A549 (cell line): ENCODE measurements around the gene TAAR8. TPM values are rescaled to one million over a fixed set of nuclear protein-coding genes. Genes with fewer than 3 reads are reported as not detected.

Experiments used
- ATAC-seq, 2 experiments: fragments of 200-7000 bp in 1 of 2; fragments of >200 bp in 1 of 2; cut with Nextera tagmentation in 1 of 2; cut with Tn5 transposase in 1 of 2; 3 replicates each; pipeline versions ENCODE4 v1.8.0 to v1.9.1; 2018 to 2020; ENCODE audit warnings: mild to moderate bottlenecking in 1 of 2, moderate library complexity in 1 of 2
- CTCF ChIA-PET: fragments of 300-600 bp; sonication (Branson Sonifier 250); formaldehyde crosslinking; extraction: SDS; loops from one replicate; lab custom pipeline; 2021; ENCODE audit warnings: antibody characterized with exemption, inconsistent platforms; lab: Yijun Ruan, JAX
- POLR2A ChIA-PET: fragments of 350-600 bp; formaldehyde crosslinking; extraction: SDS; loops from one replicate; lab custom pipeline; 2021; ENCODE audit warnings: antibody characterized with exemption, inconsistent platforms; lab: Yijun Ruan, JAX
- DNase-seq, 2 experiments: peaks; one replicate each; pipeline versions ENCODE4 v3.0.0 to v3.0.0-alpha.2; 2011 to 2016; ENCODE audit warnings: low read depth in 1 of 2, low spot score in 1 of 2
- FAIRE-seq: peaks from 2 replicates; lab custom pipeline; 2011; peaks lifted over from hg19 to GRCh38; lab: Jason Lieb, UNC
- H3K27ac ChIP-seq, 2 experiments: fragments of >200 bp; sonication (Bioruptor Twin); formaldehyde crosslinking; 3 replicates each; pipeline ENCODE4 v1.5.1; 2016 to 2017
- H3K4me1 ChIP-seq: fragments of >200 bp; sonication (Bioruptor Twin); formaldehyde crosslinking; 3 replicates; pipeline ENCODE4 v1.6.1; 2016
- H3K4me2 ChIP-seq: fragments of >200 bp; sonication (Bioruptor Twin); formaldehyde crosslinking; 3 replicates; pipeline ENCODE4 v1.6.1; 2016
- H3K4me3 ChIP-seq: fragments of >200 bp; sonication (Bioruptor Twin); formaldehyde crosslinking; 3 replicates; pipeline ENCODE4 v1.5.1; 2016
- H3K9me3 ChIP-seq: fragments of >200 bp; sonication (Bioruptor Twin); formaldehyde crosslinking; 3 replicates; pipeline ENCODE4 v1.6.1; 2016
- BHLHE40 ChIP-seq: IDR thresholded peaks from 2 replicates; pipeline ENCODE4 v1.6.1; 2012; ENCODE audit warnings: low read depth, low read length, inconsistent platforms
- CBX2 ChIP-seq: fragments of 200-600 bp; sonication (generic); IDR thresholded peaks from 2 replicates; pipeline ENCODE4 v1.6.1; 2016; ENCODE audit warnings: low read depth, mild to moderate bottlenecking, borderline replicate concordance
- CEBPB ChIP-seq, 2 experiments: fragments of >200 bp in 1 of 2; sonication (Bioruptor Twin) in 1 of 2; formaldehyde crosslinking in 1 of 2; IDR thresholded peaks; 2 replicates each; pipeline ENCODE4 v1.6.1; 2012 to 2016
- CHD2 ChIP-seq: fragments of 150-350 bp; IDR thresholded peaks from 2 replicates; pipeline ENCODE4 v1.6.1; 2014; ENCODE audit warnings: low read length; ENCODE audit not compliant: partially characterized antibody
- EHMT2 ChIP-seq: fragments of 200-600 bp; sonication (generic); IDR thresholded peaks from 2 replicates; pipeline ENCODE4 v1.6.1; 2016; ENCODE audit warnings: antibody characterized with exemption, low read depth, mild to moderate bottlenecking, moderate library complexity
- GATA3 ChIP-seq: IDR thresholded peaks from 2 replicates; pipeline ENCODE4 v1.6.1; 2012; ENCODE audit warnings: borderline replicate concordance
- HOXA7 ChIP-seq: fragments of 250-450 bp; sonication (Bioruptor Pico); IDR thresholded peaks from 2 replicates; pipeline ENCODE4 v1.5.0; 2020; ENCODE audit warnings: mild to moderate bottlenecking, moderate library complexity
- MAFK ChIP-seq: fragments of 450-650 bp; IDR thresholded peaks from 2 replicates; pipeline ENCODE4 v1.6.1; 2014; ENCODE audit not compliant: partially characterized antibody
- NR3C1 ChIP-seq: fragments of >200 bp; sonication (Bioruptor Twin); formaldehyde crosslinking; IDR thresholded peaks from 3 replicates; pipeline ENCODE4 v1.6.1; 2017
- PHF8 ChIP-seq: fragments of 200-600 bp; sonication (generic); IDR thresholded peaks from 2 replicates; pipeline ENCODE4 v1.6.1; 2016; ENCODE audit warnings: low read depth, mild to moderate bottlenecking, antibody characterized with exemption, moderate library complexity, borderline replicate concordance
- RCOR1 ChIP-seq: fragments of 150-350 bp; IDR thresholded peaks from 2 replicates; pipeline ENCODE4 v1.6.1; 2014; ENCODE audit warnings: antibody characterized with exemption, low read length, low read depth
- RFX5 ChIP-seq: fragments of 450-650 bp; IDR thresholded peaks from 2 replicates; pipeline ENCODE4 v1.7.1; 2014; ENCODE audit warnings: antibody characterized with exemption, mild to moderate bottlenecking, moderate library complexity
- SMC3 ChIP-seq: fragments of >200 bp; sonication (Bioruptor Twin); formaldehyde crosslinking; IDR thresholded peaks from 3 replicates; pipeline ENCODE4 v1.6.1; 2018; ENCODE audit warnings: inconsistent platforms
- SREBF2 ChIP-seq: fragments of 450-650 bp; IDR thresholded peaks from 2 replicates; pipeline ENCODE4 v1.6.1; 2014; ENCODE audit warnings: mild to moderate bottlenecking, moderate library complexity
- ZFP36 ChIP-seq: fragments of 450-650 bp; IDR thresholded peaks from 2 replicates; pipeline ENCODE4 v1.6.1; 2014; ENCODE audit warnings: borderline replicate concordance; ENCODE audit not compliant: partially characterized antibody
- ZNF302 ChIP-seq: fragments of 250-450 bp; sonication (Bioruptor Pico); IDR thresholded peaks from 2 replicates; pipeline ENCODE4 v1.9.0; 2021; ENCODE audit warnings: inconsistent platforms, mild to moderate bottlenecking, moderate library complexity
- WGBS: methylation state at CpG from one replicate; pipeline ENCODE4 v1.1.6; 2017; ENCODE audit errors: missing lambda C conversion rate; 5-methylcytosine and 5-hydroxymethylcytosine counted together
- polyA plus RNA-seq, 4 experiments: library from polyadenylated mRNA; depleted of rRNA in 3 of 4; stranded (reverse); fragments of >200 nt; fragmentation: RNase III in 1 of 4; extraction: RNeasy Plus Mini Kit Qiagen cat#74134 plus additional on column Dnase treatment in 1 of 4; gene quantifications; 2 replicates in 3 of 4; 3 replicates in 1 of 4; pipeline ENCODE4 v1.2.3, GENCODE V29; 2011 to 2017
- TF ChIP-seq, protein P1 (sequence below): IDR thresholded peaks from 2 replicates; pipeline ENCODE4 v1.6.1; 2012
- TF ChIP-seq, protein P2 (sequence below): fragments of 250-450 bp; sonication (Bioruptor Pico); IDR thresholded peaks from 2 replicates; pipeline ENCODE4 v1.5.0; 2020; ENCODE audit warnings: low read depth, mild to moderate bottlenecking, moderate library complexity
- TF ChIP-seq, protein P3 (sequence below): fragments of 250-450 bp; sonication (Bioruptor Pico); IDR thresholded peaks from 2 replicates; pipeline ENCODE4 v1.5.0; 2021; ENCODE audit warnings: mild to moderate bottlenecking, moderate library complexity, borderline replicate concordance
- TF ChIP-seq, protein P4 (sequence below): fragments of 200-600 bp; sonication (generic); IDR thresholded peaks from 2 replicates; pipeline ENCODE4 v1.6.1; 2016; ENCODE audit warnings: antibody characterized with exemption, mild to moderate bottlenecking, moderate library complexity
- TF ChIP-seq, protein P5 (sequence below): fragments of >200 bp; sonication (Bioruptor Twin); formaldehyde crosslinking; IDR thresholded peaks from 2 replicates; pipeline ENCODE4 v1.6.1; 2016
- TF ChIP-seq, protein P6 (sequence below): fragments of >200 bp; sonication (Bioruptor Twin); formaldehyde crosslinking; IDR thresholded peaks from 3 replicates; pipeline ENCODE4 v1.6.1; 2016
- TF ChIP-seq, protein P7 (sequence below): IDR thresholded peaks from 2 replicates; pipeline ENCODE4 v1.6.1; 2012

The TAAR8 gene
- polyA plus RNA-seq, 2 of the 4 experiments (the other 2 are of a cell fraction), result not detected

DNA sequence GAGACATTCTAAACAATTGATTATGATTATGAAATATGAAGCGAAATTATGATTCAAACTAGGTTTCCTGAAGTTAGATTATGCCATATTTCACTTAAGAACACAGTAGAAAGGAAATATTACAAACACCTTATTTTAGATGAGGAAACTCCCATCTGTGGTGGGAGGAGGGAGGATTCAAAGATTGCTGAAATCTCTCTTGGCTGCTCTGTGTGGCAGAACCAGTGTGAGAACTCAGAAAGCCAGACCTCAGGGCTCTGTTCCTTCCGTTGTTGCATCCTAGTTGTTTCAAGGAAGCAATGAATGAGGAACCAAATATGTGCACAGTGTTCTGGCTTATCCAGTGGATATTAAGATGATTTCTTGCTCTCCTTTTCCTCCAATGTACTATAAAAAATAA lies 35.0 kb downstream of the TAAR8 start:
- WGBS, result 0% methylated on average over 2 of the region's 2 CpGs
- FAIRE-seq, result no peak
- H3K9me3 ChIP-seq, result no peaks in the 10 kb centered on the region
- DNase-seq, result no peak
- H3K4me2 ChIP-seq, result no peak overlapping the region
- no peak overlapping the region for H3K27ac ChIP-seq
- TF ChIP-seq, protein P1, sequence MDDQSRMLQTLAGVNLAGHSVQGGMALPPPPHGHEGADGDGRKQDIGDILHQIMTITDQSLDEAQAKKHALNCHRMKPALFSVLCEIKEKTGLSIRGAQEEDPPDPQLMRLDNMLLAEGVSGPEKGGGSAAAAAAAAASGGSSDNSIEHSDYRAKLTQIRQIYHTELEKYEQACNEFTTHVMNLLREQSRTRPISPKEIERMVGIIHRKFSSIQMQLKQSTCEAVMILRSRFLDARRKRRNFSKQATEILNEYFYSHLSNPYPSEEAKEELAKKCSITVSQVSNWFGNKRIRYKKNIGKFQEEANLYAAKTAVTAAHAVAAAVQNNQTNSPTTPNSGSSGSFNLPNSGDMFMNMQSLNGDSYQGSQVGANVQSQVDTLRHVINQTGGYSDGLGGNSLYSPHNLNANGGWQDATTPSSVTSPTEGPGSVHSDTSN, result no peak
- TF ChIP-seq BHLHE40 (no peak), SMC3 (no peak), ZNF302 (no peak), HOXA7 (CRISPR knock-in tag) (no peak), CHD2 (no peak), CEBPB (IDR thresholded peaks at IDR 0.05) (no peak)
- TF ChIP-seq, protein P2, sequence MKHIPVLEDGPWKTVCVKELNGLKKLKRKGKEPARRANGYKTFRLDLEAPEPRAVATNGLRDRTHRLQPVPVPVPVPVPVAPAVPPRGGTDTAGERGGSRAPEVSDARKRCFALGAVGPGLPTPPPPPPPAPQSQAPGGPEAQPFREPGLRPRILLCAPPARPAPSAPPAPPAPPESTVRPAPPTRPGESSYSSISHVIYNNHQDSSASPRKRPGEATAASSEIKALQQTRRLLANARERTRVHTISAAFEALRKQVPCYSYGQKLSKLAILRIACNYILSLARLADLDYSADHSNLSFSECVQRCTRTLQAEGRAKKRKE (CRISPR knock-in tag), result no peak
- ChIA-PET POLR2A (no interaction called here), CTCF (no interaction called here)
- ATAC-seq, result no peak
- H3K4me1 ChIP-seq, result no peaks in the 10 kb centered on the region
- no peak overlapping the region for H3K4me3 ChIP-seq

DNA sequence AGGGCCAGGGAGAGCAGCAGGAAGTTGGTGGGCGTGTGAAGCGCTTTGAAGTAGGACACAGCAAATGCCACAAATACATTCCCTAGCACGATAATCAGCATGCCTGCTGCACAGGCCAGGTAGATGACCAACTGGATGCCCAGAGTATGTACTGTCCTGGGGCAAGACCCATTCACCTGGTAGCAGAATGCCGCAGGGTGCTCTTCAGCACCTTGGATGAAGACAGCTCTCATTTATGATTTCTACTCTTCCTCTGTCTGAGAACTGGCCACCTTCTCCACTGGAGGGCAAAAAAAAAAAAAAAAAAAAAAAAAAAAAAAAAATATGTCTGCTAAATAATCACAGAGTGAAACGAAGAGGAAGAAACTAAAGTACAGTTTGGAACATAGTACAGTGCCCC lies 37.0 kb downstream of the TAAR8 start, which contains the start of gene TAAR5:
TSS of gene TAAR5 (minus strand) at position 288 of the 400 bp plus-strand sequence. CDS start at position 233, 55 bp downstream.
- POLR2A ChIA-PET, result no interaction called here
- no peaks in the 10 kb centered on the region for H3K4me1 ChIP-seq
- no peak within 1 kb of the TSS for H3K27ac ChIP-seq
- H3K9me3 ChIP-seq, result no peaks in the 10 kb centered on the region
- TF ChIP-seq CEBPB (IDR thresholded peaks at IDR 0.05) (no peak), PHF8 (no peak), RFX5 (no peak), EHMT2 (no peak), CBX2 (no peak)
- TF ChIP-seq, protein P3, sequence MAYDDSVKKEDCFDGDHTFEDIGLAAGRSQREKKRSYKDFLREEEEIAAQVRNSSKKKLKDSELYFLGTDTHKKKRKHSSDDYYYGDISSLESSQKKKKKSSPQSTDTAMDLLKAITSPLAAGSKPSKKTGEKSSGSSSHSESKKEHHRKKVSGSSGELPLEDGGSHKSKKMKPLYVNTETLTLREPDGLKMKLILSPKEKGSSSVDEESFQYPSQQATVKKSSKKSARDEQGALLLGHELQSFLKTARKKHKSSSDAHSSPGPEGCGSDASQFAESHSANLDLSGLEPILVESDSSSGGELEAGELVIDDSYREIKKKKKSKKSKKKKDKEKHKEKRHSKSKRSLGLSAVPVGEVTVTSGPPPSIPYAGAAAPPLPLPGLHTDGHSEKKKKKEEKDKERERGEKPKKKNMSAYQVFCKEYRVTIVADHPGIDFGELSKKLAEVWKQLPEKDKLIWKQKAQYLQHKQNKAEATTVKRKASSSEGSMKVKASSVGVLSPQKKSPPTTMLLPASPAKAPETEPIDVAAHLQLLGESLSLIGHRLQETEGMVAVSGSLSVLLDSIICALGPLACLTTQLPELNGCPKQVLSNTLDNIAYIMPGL (CRISPR knock-in tag), result no peak
- TF ChIP-seq, protein P4, sequence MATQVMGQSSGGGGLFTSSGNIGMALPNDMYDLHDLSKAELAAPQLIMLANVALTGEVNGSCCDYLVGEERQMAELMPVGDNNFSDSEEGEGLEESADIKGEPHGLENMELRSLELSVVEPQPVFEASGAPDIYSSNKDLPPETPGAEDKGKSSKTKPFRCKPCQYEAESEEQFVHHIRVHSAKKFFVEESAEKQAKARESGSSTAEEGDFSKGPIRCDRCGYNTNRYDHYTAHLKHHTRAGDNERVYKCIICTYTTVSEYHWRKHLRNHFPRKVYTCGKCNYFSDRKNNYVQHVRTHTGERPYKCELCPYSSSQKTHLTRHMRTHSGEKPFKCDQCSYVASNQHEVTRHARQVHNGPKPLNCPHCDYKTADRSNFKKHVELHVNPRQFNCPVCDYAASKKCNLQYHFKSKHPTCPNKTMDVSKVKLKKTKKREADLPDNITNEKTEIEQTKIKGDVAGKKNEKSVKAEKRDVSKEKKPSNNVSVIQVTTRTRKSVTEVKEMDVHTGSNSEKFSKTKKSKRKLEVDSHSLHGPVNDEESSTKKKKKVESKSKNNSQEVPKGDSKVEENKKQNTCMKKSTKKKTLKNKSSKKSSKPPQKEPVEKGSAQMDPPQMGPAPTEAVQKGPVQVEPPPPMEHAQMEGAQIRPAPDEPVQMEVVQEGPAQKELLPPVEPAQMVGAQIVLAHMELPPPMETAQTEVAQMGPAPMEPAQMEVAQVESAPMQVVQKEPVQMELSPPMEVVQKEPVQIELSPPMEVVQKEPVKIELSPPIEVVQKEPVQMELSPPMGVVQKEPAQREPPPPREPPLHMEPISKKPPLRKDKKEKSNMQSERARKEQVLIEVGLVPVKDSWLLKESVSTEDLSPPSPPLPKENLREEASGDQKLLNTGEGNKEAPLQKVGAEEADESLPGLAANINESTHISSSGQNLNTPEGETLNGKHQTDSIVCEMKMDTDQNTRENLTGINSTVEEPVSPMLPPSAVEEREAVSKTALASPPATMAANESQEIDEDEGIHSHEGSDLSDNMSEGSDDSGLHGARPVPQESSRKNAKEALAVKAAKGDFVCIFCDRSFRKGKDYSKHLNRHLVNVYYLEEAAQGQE, result peak; percentile 29; the same call in 1 of the 2 replicates
- CTCF ChIA-PET, result no interaction called here
- DNase-seq (no peak), FAIRE-seq (no peak), ATAC-seq (no peak)
- whole genome bisulfite sequencing, result 61% methylated on average over 5 of the region's 5 CpGs
- no peak within 1 kb of the TSS for H3K4me3 ChIP-seq
- H3K4me2 ChIP-seq, result no peak within 1 kb of the TSS

DNA sequence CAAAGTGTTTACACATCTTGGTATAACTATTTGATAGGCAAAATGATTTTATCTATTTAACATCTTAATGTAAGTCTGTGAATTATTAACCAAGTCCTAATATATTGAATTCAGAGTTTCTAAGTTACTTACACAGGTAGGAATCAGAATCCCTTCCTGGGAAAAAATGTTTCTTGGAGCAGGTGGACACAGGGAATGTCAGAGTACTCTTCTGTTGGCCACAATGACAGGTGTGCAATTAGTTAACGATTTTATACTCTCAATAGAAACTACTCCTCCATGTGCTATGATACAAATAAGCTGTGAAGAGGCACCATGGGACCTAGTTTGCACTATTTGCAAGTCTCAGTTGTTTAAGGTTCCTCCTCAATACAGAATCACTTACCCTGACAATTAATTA lies 37.9 kb downstream of the TAAR8 start:
- CTCF ChIA-PET, result no interaction called here
- H3K4me2 ChIP-seq, result no peak overlapping the region
- H3K27ac ChIP-seq, result no peak overlapping the region
- no peak for DNase-seq
- WGBS, result 0% methylated on average over 1 of the region's 1 CpG
- no peak for FAIRE-seq
- no peaks in the 10 kb centered on the region for H3K4me1 ChIP-seq
- POLR2A ChIA-PET, result no interaction called here
- no peak overlapping the region for H3K4me3 ChIP-seq
- no peak for ATAC-seq
- no peaks in the 10 kb centered on the region for H3K9me3 ChIP-seq
- TF ChIP-seq ZFP36 (no peak), EHMT2 (no peak), GATA3 (no peak), MAFK (no peak), SREBF2 (no peak), PHF8 (no peak), RCOR1 (no peak), NR3C1 (no peak), CHD2 (no peak)
- TF ChIP-seq, protein P5, sequence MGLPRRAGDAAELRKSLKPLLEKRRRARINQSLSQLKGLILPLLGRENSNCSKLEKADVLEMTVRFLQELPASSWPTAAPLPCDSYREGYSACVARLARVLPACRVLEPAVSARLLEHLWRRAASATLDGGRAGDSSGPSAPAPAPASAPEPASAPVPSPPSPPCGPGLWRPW, result no peak
- TF ChIP-seq, protein P6, sequence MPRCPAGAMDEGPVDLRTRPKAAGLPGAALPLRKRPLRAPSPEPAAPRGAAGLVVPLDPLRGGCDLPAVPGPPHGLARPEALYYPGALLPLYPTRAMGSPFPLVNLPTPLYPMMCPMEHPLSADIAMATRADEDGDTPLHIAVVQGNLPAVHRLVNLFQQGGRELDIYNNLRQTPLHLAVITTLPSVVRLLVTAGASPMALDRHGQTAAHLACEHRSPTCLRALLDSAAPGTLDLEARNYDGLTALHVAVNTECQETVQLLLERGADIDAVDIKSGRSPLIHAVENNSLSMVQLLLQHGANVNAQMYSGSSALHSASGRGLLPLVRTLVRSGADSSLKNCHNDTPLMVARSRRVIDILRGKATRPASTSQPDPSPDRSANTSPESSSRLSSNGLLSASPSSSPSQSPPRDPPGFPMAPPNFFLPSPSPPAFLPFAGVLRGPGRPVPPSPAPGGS, result no peak
- TF ChIP-seq, protein P3 (CRISPR knock-in tag), result no peak
- TF ChIP-seq, protein P7, sequence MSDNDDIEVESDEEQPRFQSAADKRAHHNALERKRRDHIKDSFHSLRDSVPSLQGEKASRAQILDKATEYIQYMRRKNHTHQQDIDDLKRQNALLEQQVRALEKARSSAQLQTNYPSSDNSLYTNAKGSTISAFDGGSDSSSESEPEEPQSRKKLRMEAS, result no peak
